Ishikawa (cell line): ENCODE measurements around the gene BAAT.

ENCODE experiments used
- CEBPB ChIP-seq: IDR thresholded peaks from 2 replicates; pipeline ENCODE4 v1.6.1; 2012
- EGR1 ChIP-seq: IDR thresholded peaks from 2 replicates; pipeline ENCODE4 v1.6.1; 2012
- EP300 ChIP-seq: IDR thresholded peaks from 2 replicates; pipeline ENCODE4 v1.6.1; 2012; ENCODE audit warnings: borderline replicate concordance
- MAX ChIP-seq: IDR thresholded peaks from 2 replicates; pipeline ENCODE4 v1.6.1; 2012
- YY1 ChIP-seq: IDR thresholded peaks from 2 replicates; pipeline ENCODE4 v1.6.1; 2012; ENCODE audit warnings: low read depth
- ZBTB7A ChIP-seq: IDR thresholded peaks from 2 replicates; pipeline ENCODE4 v1.6.1; 2012; ENCODE audit warnings: low read depth

GRCh38 chr9:101394687-101395086 lies 9.9 kb upstream of the BAAT start:
- TF ChIP-seq YY1: no peak
- TF ChIP-seq ZBTB7A: no peak
- TF ChIP-seq EP300: no peak
- no peak for TF ChIP-seq EGR1
- no peak for TF ChIP-seq MAX
- TF ChIP-seq CEBPB: no peak
